Measurements from ENCODE around the gene LCN2. TPM values are rescaled to one million over a fixed set of nuclear protein-coding genes. Genes with fewer than 3 reads are reported as not detected.
"Not testable (repeated sequence)": the region's sequence is repeated elsewhere in the genome, so short reads cannot be mapped to it uniquely, and the experiment has no call there.

Gene LCN2
- 0.42 TPM in 1 of 2 replicates, not detected in the other for total RNA-seq (2014; rRNA removed; shearing (Covaris generic))

GRCh38 chr9:128149001-128149701, at the start of gene LCN2:
Gene LCN2, plus strand, starts transcription at chr9:128149453. Its CDS starts 73 bp downstream, at chr9:128149526.
- peak; percentile 65 for DNase-seq (ENCODE audit: low read depth)

DNA sequence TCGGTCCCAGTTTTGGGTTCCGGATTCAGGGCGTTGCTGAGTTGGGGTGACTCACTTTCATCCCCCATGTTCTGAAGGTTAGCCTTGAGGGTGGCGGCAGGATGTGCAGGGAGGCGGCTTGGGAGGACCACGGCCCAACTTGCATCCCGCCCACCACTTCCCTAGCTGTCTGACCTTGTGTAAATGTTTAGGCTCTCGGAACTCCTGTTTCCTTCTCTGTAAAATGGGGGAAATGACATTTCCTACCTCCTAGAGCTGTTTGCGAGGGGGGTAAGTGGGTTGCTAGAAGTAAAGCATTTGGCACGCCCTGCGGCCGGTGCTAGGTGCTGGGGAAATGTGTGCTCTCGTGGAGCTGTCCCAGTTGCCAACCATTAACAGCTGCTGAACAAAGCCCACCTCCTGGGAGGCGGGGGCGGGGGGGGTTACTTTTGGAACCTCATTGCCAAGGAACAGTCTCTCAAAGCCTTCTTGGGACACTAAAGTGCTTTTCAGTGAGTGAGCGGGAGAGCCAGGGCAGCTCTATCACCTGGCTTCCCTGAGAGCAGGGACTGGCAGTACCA, 49.2 kb upstream of the LCN2 start:
- no peak for DNase-seq (ENCODE audit: low read depth)

DNA sequence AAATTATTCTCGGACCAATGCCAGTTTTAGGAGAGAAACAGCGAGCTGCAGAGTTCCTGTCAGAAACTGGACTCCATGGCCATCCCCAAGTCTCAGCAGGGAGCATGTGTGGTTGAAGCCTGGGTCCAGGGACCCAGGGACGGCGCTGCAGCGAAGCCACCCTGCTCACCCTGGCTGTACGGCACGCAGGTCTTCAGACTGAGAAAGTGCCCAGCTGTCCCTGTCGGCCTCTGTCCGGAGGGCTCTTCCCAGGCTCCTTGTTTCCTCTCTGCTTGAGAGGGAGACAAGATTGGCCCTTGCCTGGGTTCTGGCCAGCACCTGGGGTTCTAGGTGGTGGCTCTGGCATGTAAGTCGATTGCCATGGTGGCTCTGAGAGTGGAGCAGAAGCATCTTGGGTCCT, 48.7 kb upstream of the LCN2 start:
- DNase-seq (ENCODE audit: low read depth), result no peak

GRCh38 chr9:128101231-128101661, 48.0 kb upstream of the LCN2 start:
- no peak for DNase-seq (ENCODE audit: low read depth)

DNA sequence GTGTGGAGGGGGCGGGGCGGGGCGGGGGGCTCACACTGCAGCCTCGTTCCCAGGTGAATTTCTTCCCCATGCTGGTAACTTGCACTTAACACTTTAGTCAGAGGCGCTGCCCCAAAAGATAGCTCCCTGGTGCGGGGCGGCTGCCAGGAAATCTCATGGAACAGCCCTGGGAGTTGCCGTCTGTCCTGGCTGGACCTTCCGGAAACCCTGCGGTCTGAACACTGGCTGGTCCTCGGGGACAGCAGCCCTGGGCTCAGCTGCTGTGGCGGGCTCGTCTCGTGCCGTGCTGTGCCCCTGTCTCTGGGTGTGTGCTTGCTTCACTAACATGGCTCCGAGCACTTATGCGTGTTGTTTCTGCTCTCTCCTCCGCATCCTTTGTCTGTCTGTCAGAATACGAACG, 47.6 kb upstream of the LCN2 start:
- no peak for DNase-seq (ENCODE audit: low read depth)

- no peak for DNase-seq (ENCODE audit: low read depth)
Observed at GRCh38 chr9:128102196-128102595, 47.1 kb upstream of the LCN2 start.

- DNase-seq (ENCODE audit: low read depth), result no peak
Observed at GRCh38 chr9:128102861-128103588, 46.2 kb upstream of the LCN2 start.

GRCh38 chr9:128103589-128103962, 45.7 kb upstream of the LCN2 start:
- no peak for DNase-seq (ENCODE audit: low read depth)

DNA sequence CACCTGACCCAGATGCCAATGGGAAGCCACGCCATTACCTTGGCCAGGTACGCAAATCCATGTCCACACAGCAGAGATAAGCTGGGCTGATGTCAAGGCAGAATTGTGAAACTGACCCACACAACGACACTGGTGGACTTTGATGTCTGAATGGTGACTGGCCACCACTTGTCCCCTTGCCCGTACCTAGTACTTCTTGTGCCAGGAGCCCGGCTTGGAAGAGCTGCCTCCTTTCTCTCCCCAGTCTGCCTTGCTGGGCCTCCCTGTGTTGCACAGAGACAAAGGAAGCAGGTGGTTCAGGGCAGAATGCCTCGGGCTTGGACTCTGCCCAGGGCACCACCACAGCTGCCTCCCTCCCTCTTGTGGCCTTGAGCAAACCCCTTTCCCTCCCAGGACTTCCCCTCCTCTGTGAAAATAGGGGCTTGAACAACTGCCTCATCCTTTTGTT, 45.1 kb upstream of the LCN2 start:
- no peak for DNase-seq (ENCODE audit: low read depth)

DNA sequence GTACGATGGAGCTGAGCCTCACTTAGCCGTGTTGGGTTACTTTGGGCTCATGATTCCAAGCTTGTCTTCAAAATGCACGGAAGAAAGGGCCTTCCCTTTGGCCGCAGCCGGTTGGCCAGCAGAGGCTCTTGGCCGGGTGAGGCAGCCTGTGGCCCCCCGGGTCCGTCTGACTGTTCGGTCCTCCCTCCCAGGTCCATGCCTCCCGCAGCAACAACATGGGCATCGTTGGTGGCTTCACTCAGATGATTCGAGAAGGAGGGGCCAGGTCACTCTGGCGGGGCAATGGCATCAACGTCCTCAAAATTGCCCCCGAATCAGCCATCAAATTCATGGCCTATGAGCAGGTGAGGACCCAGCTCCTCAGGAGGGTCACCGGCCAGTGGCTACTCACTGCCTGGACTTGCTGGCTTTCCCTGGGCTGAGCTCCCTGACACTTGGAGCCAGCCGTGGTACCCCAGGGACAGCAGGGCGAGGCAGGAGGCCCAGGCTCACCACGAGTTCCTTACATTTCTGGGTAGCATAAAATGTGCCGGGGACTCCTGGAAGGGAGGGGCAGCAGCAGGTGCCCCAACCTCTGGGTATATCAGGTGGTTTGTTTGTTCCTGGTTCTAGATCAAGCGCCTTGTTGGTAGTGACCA, 43.6 kb upstream of the LCN2 start:
- DNase-seq (ENCODE audit: low read depth), result no peak

DNA sequence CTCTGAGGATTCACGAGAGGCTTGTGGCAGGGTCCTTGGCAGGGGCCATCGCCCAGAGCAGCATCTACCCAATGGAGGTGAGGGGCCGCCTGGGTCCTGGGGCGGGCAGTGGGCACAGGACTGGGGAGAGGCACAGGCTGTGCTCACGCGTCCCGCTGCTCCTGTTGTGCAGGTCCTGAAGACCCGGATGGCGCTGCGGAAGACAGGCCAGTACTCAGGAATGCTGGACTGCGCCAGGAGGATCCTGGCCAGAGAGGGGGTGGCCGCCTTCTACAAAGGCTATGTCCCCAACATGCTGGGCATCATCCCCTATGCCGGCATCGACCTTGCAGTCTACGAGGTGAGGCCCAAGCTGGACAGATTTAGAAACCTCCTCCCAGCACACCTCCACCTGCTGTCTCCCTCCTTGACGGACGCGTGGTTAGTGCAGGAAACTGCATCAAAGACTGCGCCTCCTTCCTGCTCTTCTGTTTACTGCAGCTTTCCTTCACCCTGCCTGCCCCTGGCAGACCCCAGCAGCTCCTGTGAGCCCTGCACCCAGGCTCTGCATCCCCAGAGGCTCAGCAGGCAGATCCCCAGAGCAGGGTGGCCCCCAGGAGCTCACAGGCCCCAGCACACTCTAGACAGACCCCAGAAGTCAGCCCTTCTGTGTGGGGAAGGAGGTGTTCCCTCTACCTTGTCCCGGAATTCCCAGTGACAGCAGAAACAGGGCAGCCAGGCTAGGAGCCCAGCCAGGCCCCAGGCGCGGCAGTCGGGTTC, 42.9 kb upstream of the LCN2 start:
- no peak for DNase-seq (ENCODE audit: low read depth)

DNA sequence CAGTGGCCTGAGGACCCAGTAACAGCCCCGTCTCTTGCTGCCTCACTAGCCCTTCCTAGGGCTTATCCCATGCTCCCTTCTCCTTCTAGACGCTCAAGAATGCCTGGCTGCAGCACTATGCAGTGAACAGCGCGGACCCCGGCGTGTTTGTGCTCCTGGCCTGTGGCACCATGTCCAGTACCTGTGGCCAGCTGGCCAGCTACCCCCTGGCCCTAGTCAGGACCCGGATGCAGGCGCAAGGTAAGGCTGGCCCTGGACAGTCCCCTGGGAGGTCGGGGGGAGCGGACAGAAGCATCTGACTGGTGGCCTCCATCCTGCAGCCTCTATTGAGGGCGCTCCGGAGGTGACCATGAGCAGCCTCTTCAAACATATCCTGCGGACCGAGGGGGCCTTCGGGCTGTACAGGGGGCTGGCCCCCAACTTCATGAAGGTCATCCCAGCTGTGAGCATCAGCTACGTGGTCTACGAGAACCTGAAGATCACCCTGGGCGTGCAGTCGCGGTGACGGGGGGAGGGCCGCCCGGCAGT, 42.2 kb upstream of the LCN2 start:
- no peak for DNase-seq (ENCODE audit: low read depth)

- DNase-seq (ENCODE audit: low read depth), result no peak
Observed at GRCh38 chr9:128107468-128108268, 41.6 kb upstream of the LCN2 start.

DNA sequence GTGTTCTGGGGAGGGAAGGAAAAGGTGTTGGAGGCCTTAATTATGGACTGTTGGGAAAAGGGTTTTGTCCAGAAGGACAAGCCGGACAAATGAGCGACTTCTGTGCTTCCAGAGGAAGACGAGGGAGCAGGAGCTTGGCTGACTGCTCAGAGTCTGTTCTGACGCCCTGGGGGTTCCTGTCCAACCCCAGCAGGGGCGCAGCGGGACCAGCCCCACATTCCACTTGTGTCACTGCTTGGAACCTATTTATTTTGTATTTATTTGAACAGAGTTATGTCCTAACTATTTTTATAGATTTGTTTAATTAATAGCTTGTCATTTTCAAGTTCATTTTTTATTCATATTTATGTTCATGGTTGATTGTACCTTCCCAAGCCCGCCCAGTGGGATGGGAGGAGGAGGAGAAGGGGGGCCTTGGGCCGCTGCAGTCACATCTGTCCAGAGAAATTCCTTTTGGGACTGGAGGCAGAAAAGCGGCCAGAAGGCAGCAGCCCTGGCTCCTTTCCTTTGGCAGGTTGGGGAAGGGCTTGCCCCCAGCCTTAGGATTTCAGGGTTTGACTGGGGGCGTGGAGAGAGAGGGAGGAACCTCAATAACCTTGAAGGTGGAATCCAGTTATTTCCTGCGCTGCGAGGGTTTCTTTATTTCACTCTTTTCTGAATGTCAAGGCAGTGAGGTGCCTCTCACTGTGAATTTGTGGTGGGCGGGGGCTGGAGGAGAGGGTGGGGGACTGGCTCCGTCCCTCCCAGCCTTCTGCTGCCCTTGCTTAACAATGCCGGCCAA, 40.8 kb upstream of the LCN2 start:
- no peak for DNase-seq (ENCODE audit: low read depth)

- DNase-seq (ENCODE audit: low read depth), result no peak
Observed at GRCh38 chr9:128109050-128109709, 40.1 kb upstream of the LCN2 start.

GRCh38 chr9:128111726-128112125, 37.5 kb upstream of the LCN2 start:
- not testable (repeated sequence) for DNase-seq (ENCODE audit: low read depth)

GRCh38 chr9:128113526-128114325, 35.5 kb upstream of the LCN2 start:
- no peak for DNase-seq (ENCODE audit: low read depth)
